C4-2B (cell line): ENCODE measurements around the gene RAPSN.

Source experiments
- H3K27ac ChIP-seq: fragments of 450-650 bp; 2 replicates; pipeline ENCODE4 v1.5.1; 2017
- CTCF ChIP-seq: fragments of 450-650 bp; conservative IDR thresholded peaks from 2 replicates; pipeline ENCODE4 v1.5.1; 2017; ENCODE audit warnings: mild to moderate bottlenecking
- ZFX ChIP-seq: fragments of 450-650 bp; IDR thresholded peaks from 2 replicates; pipeline ENCODE4 v1.6.1; 2017

RAPSN gene

DNA sequence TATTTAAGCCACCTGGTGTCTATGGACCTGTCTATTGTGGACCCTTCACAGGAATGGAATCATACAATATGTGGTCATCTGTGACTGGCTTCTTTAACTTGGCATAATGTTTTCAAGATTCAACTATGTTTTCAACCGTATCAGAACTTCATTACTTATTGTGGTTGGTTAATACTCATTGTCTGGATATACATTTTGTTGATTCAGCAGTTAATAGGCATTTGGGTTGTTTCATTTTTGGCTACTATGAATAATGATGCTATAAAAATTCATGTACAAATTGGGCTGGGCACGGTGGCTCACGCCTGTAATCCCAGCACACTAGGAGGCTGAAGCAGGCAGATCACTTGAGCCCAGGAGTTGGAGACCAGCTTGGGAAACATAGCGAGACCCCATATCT lies 2.5 kb upstream of the RAPSN start:
- no peak overlapping the region for H3K27ac ChIP-seq
- TF ChIP-seq CTCF (no peak), ZFX (no peak)

- no peak overlapping the region for H3K27ac ChIP-seq
- TF ChIP-seq ZFX (no peak), CTCF (no peak)
Observed at GRCh38 chr11:47449541-47449940, 605 bp upstream of the RAPSN start.

- TF ChIP-seq CTCF, result no peak
- TF ChIP-seq ZFX, result no peak
- H3K27ac ChIP-seq, result no peak overlapping the region
Observed at GRCh38 chr11:47447906-47448305, 1.0 kb downstream of the RAPSN start.

GRCh38 chr11:47446833-47447232 lies 2.1 kb downstream of the RAPSN start:
- no peak overlapping the region for H3K27ac ChIP-seq
- TF ChIP-seq ZFX (no peak), CTCF (no peak)

GRCh38 chr11:47445840-47446239 lies 3.1 kb downstream of the RAPSN start:
- TF ChIP-seq ZFX, result no peak
- no peak for TF ChIP-seq CTCF
- H3K27ac ChIP-seq, result no peak overlapping the region

- no peak overlapping the region for H3K27ac ChIP-seq
Observed at GRCh38 chr11:47443817-47444216, 5.1 kb downstream of the RAPSN start.

DNA sequence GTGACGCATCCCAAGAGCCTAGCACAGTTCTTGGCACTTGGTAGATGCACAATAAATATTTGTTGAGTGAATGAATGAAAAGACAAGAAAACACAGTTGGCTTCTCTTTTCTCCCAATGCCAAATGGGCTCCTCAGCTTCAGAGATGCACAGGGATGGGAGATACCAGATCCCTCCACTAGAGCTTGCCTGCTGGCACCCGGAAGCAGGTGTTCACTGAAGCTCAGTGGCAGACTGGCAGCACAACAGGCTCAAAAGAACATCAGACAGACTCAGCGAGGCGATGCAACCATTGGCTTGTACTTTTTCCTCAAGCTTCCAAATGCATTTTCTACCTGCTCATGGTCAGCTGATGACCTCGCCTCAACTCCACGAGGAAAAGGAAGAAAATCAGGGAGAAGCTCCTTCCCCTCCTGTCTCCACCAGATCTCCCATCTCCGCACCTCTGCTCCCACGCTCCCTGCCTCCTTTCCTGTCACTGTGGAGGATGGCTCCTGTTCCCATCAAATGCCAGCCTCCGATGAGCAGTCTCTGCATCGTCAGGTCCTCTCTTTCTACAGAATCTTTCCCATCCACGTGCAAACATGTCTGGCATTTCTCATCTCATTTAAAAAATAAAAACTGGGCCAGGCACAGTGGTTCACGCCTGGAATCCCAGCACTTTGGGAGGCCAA lies 5.8 kb downstream of the RAPSN start:
- TF ChIP-seq CTCF, result no peak
- TF ChIP-seq ZFX, result no peak
- no peak overlapping the region for H3K27ac ChIP-seq

More at GRCh38 chr11:47443817-47444216, 5.1 kb downstream of the RAPSN start:
- no peak for TF ChIP-seq ZFX
- TF ChIP-seq CTCF, result no peak
